GM23338 (cell line): Measurements from ENCODE around the gene PDE4B. TPM values are rescaled to one million over a fixed set of nuclear protein-coding genes. Genes with fewer than 3 reads are reported as not detected.

Experiments
- ATAC-seq: fragments of 200-7000 bp; cut with Tn5 transposase; 3 replicates; pipeline ENCODE4 v1.9.1; 2020
- DNase-seq: peaks from one replicate; pipeline ENCODE4 v3.0.0-alpha.2; 2015; ENCODE audit warnings: low spot score
- H2AFZ ChIP-seq: fragments of 200-600 bp; sonication (generic); 2 replicates; pipeline ENCODE4 v1.8.0; 2016; ENCODE audit warnings: antibody characterized with exemption, mild to moderate bottlenecking, moderate library complexity
- H3F3A ChIP-seq: fragments of 200-600 bp; sonication (generic); replicated peaks from 2 replicates; pipeline ENCODE4 v1.8.0; 2017; ENCODE audit warnings: antibody characterized with exemption, mixed run types, low read depth
- H3K27ac ChIP-seq: fragments of 200-600 bp; sonication (generic); 2 replicates; pipeline ENCODE4 v1.6.1; 2016; ENCODE audit warnings: low read depth
- H3K27me3 ChIP-seq: fragments of 200-600 bp; sonication (generic); 2 replicates; pipeline ENCODE4 v1.8.0; 2016; ENCODE audit warnings: mild to moderate bottlenecking, mixed run types, moderate library complexity; ENCODE audit not compliant: insufficient read depth
- H3K36me3 ChIP-seq: fragments of 200-600 bp; sonication (generic); 2 replicates; pipeline ENCODE4 v1.8.0; 2016; ENCODE audit warnings: mild to moderate bottlenecking; ENCODE audit not compliant: insufficient read depth
- H3K4me1 ChIP-seq: fragments of 200-600 bp; sonication (generic); 2 replicates; pipeline ENCODE4 v1.8.0; 2016; ENCODE audit warnings: mild to moderate bottlenecking, moderate library complexity; ENCODE audit not compliant: insufficient read depth
- H3K4me2 ChIP-seq: fragments of 200-600 bp; sonication (generic); 2 replicates; pipeline ENCODE4 v1.7.1; 2017; ENCODE audit warnings: mixed run types
- H3K4me3 ChIP-seq: fragments of 200-600 bp; sonication (generic); 2 replicates; pipeline ENCODE4 v1.6.1; 2016; ENCODE audit warnings: mixed run types
- H3K79me2 ChIP-seq: fragments of 200-600 bp; sonication (generic); replicated peaks from 2 replicates; pipeline ENCODE4 v1.8.0; 2017; ENCODE audit warnings: mild to moderate bottlenecking; ENCODE audit not compliant: insufficient read depth
- H3K9me2 ChIP-seq: fragments of 200-600 bp; sonication (generic); 2 replicates; pipeline ENCODE4 v1.8.0; 2017; ENCODE audit not compliant: insufficient read depth
- H4K20me1 ChIP-seq: fragments of 200-600 bp; sonication (generic); replicated peaks from 2 replicates; pipeline ENCODE4 v1.8.0; 2017; ENCODE audit warnings: mild to moderate bottlenecking; ENCODE audit not compliant: insufficient read depth
- H3K27ac Mint-ChIP-seq: 2 replicates; pipeline ENCODE4 v1.8.0; 2020; ENCODE audit warnings: inconsistent platforms, mild to moderate bottlenecking, moderate library complexity, mixed read lengths
- H3K27me3 Mint-ChIP-seq: 3 replicates; pipeline ENCODE4 v1.8.0; 2022; ENCODE audit warnings: low read depth, mild to moderate bottlenecking, moderate library complexity, mixed read lengths, inconsistent platforms; ENCODE audit not compliant: insufficient read depth, poor library complexity
- H3K36me3 Mint-ChIP-seq: 3 replicates; pipeline ENCODE4 v1.8.0; 2021; ENCODE audit warnings: low read depth, mild to moderate bottlenecking, inconsistent platforms, moderate library complexity, mixed read lengths
- H3K4me1 Mint-ChIP-seq: 3 replicates; pipeline ENCODE4 v1.8.0; 2020; ENCODE audit warnings: mild to moderate bottlenecking, inconsistent platforms, mixed read lengths
- H3K4me3 Mint-ChIP-seq: 3 replicates; pipeline ENCODE4 v1.8.0; 2021; ENCODE audit warnings: moderate library complexity, mild to moderate bottlenecking, inconsistent platforms, mixed read lengths
- H3K9me3 Mint-ChIP-seq: 3 replicates; pipeline ENCODE4 v1.8.0; 2020; ENCODE audit warnings: moderate library complexity, mild to moderate bottlenecking, inconsistent platforms, mixed read lengths
- CREB1 ChIP-seq: fragments of 250-450 bp; sonication (Bioruptor Pico); IDR thresholded peaks from 2 replicates; pipeline ENCODE4 v1.5.0; 2020; ENCODE audit warnings: low read depth, mild to moderate bottlenecking, moderate library complexity
- ETS1 ChIP-seq: IDR thresholded peaks from 2 replicates; pipeline ENCODE4 v1.6.1; 2016; ENCODE audit warnings: antibody characterized with exemption
- EZH2 ChIP-seq: fragments of 200-600 bp; sonication (generic); IDR thresholded peaks from one replicate; pipeline ENCODE4 v1.8.0; 2017; ENCODE audit warnings: antibody characterized with exemption, mild to moderate bottlenecking, low read depth; ENCODE audit not compliant: unreplicated experiment
- JUNB ChIP-seq: IDR thresholded peaks from one replicate; pipeline ENCODE4 v1.6.1; 2016; ENCODE audit warnings: antibody characterized with exemption; ENCODE audit not compliant: unreplicated experiment
- NANOG ChIP-seq: IDR thresholded peaks from 2 replicates; pipeline ENCODE4 v1.6.1; 2016; ENCODE audit warnings: antibody characterized with exemption, borderline replicate concordance
- POLR2AphosphoS5 ChIP-seq: IDR thresholded peaks from 2 replicates; pipeline ENCODE4 v1.6.1; 2016; ENCODE audit warnings: antibody characterized with exemption, low read depth
- ZNF114 ChIP-seq: fragments of 250-450 bp; sonication (Bioruptor Pico); IDR thresholded peaks from 2 replicates; pipeline ENCODE4 v1.5.0; 2020; ENCODE audit warnings: mild to moderate bottlenecking, moderate library complexity
- ZNF462 ChIP-seq: fragments of 250-450 bp; sonication (Bioruptor Pico); IDR thresholded peaks from 2 replicates; pipeline ENCODE4 v1.5.0; 2020; ENCODE audit warnings: mild to moderate bottlenecking, moderate library complexity
- polyA plus RNA-seq: library from polyadenylated mRNA; unstranded; fragments of >200 nt; fragmentation: Nextera tagmentation; extraction: Ambion mirVana; gene quantifications from 2 replicates; pipeline ENCODE4 v1.2.1, GENCODE V29; 2016
- total RNA-seq: library from RNA; depleted of rRNA; stranded (reverse); fragments of >200 nt; shearing (Covaris generic); gene quantifications from 2 replicates; pipeline ENCODE4 v1.2.3, GENCODE V29; 2014

PDE4B gene
- total and polyA plus RNA-seq, 2 experiments from 2014 or later = 14.0 to 25.6 TPM

DNA sequence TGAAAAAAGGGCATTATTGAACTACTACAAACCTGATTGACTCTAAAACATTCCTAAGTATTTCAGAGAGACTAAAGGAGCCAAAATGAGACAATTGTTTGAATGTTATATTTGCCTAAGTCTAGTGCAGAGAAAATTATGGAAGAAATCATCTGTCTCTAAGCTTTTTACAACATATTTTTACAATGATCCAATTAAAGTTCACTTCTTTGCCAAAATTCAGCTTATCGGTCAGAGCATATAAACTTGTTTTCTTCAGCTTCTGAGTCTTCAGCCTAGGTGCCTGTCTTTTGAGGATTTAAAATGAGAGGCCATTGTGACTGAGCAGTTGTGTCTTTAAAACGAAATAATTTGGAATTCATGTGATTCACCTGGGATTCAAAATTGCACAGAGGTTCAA, 560.1 kb downstream of the PDE4B start (continued):
- TF ChIP-seq JUNB = no peak

- Mint-ChIP-seq H3K27ac (peak overlapping the region; percentile 89), H3K27me3 (peaks cover 2% of the 10 kb centered on the region), H3K4me1 (peaks cover 81% of the 10 kb centered on the region), H3K36me3 (no peaks in the 10 kb centered on the region; the same call in 2 of the 3 replicates), H3K4me3 (peak overlapping the region; percentile 49), H3K9me3 (no peaks in the 10 kb centered on the region)
- H3K4me3 ChIP-seq = peak overlapping the region; percentile 46
- DNase-seq (peak; percentile 85), ATAC-seq (peak; percentile 62)
- no peaks in the 10 kb centered on the region for H4K20me1 ChIP-seq
- H3K4me2 ChIP-seq = peak overlapping the region; percentile 74
- peak overlapping the region; percentile 98 for H3K27ac ChIP-seq
- no peaks in the 10 kb centered on the region for H3K36me3 ChIP-seq
- H3K4me1 ChIP-seq = peaks cover 70% of the 10 kb centered on the region
- TF ChIP-seq EZH2 (no peak), POLR2AphosphoS5 (peak; percentile 39; the same call in 1 of the 2 replicates), CREB1 (CRISPR knock-in tag) (no peak), NANOG (no peak), ETS1 (no peak), ZNF462 (CRISPR knock-in tag) (no peak), ZNF114 (no peak)
- H2AFZ ChIP-seq = no peak overlapping the region
- H3F3A ChIP-seq = no peaks in the 10 kb centered on the region; the same call in 1 of the 2 replicates
- H3K79me2 ChIP-seq = peaks cover 63% of the 10 kb centered on the region
- H3K27me3 ChIP-seq = no peaks in the 10 kb centered on the region
- no peaks in the 10 kb centered on the region for H3K9me2 ChIP-seq
Observed at GRCh38 chr1:66353257-66353656, 560.6 kb downstream of the PDE4B start.
